Lower lobe of right lung (tissue), 2 donors: ENCODE data around the gene ALDH9A1. TPM values are rescaled to one million over a fixed set of nuclear protein-coding genes. Genes with fewer than 3 reads are reported as not detected.
A peak's percentile ranks its signal among the peaks of the same experiment; 100 is the strongest.
"Not testable (repeated sequence)": the region's sequence is repeated elsewhere in the genome, so short reads cannot be mapped to it uniquely, and the experiment has no call there.

ENCODE experiments used
- ATAC-seq, 2 donors: fragments of 200-7000 bp; cut with Tn5 transposase; one replicate each; pipeline ENCODE4 v1.9.1; 2020 to 2022; ENCODE audit warnings: mild to moderate bottlenecking in 2 of 2, moderate library complexity in 2 of 2
- DNase-seq: peaks from one replicate; pipeline ENCODE4 v3.0.0-alpha.2; 2020
- H3K27ac ChIP-seq: fragments of 200-600 bp; one replicate; pipeline ENCODE4 v1.8.0; 2022
- H3K27me3 ChIP-seq: fragments of 200-600 bp; one replicate; pipeline ENCODE4 v1.8.0; 2022; ENCODE audit warnings: low read depth
- H3K36me3 ChIP-seq: fragments of 200-600 bp; one replicate; pipeline ENCODE4 v1.8.0; 2022; ENCODE audit warnings: mild to moderate bottlenecking
- H3K4me1 ChIP-seq: fragments of 200-600 bp; one replicate; pipeline ENCODE4 v1.8.0; 2022
- H3K4me3 ChIP-seq: fragments of 200-600 bp; one replicate; pipeline ENCODE4 v1.8.0; 2022; ENCODE audit warnings: mild to moderate bottlenecking
- H3K9me3 ChIP-seq: fragments of 200-600 bp; one replicate; pipeline ENCODE4 v1.8.0; 2022
- CTCF ChIP-seq: fragments of 200-600 bp; IDR thresholded peaks from one replicate; pipeline ENCODE4 v1.8.0; 2022; ENCODE audit warnings: antibody characterized with exemption, mild to moderate bottlenecking
- intact Hi-C: fragments of 100-400 bp; cut with DNase I; formaldehyde crosslinking; loops from one replicate; pipeline ENCODE4 v1.11.0; 2022
- total RNA-seq: library from RNA; stranded (reverse); fragmentation: NEBNext Ultra II Directional; extraction: Animal tissue kit (Norgen Biotek cat#: 25700); gene quantifications from one replicate; pipeline ENCODE4 v1.2.1, GENCODE V29; 2021
- donor health status: DM: no; HTN: yes; CAD: no; lungs with severe emphysema.

Gene ALDH9A1
- total RNA-seq, 1 donor from 2014 or later, result 63.0 TPM

- no peak for TF ChIP-seq CTCF
- Histone ChIP-seq H3K36me3 (peaks cover 7% of the 10 kb centered on the region), H3K9me3 (no peaks in the 10 kb centered on the region), H3K27ac (no peak overlapping the region), H3K27me3 (no peaks in the 10 kb centered on the region), H3K4me3 (no peak overlapping the region), H3K4me1 (peaks cover 69% of the 10 kb centered on the region)
- no peak for DNase-seq
- ATAC-seq, result no peak
- intact Hi-C loops, result no loop called here
Observed at GRCh38 chr1:165641231-165641987, 57.0 kb downstream of the ALDH9A1 start.

GRCh38 chr1:165639821-165640623, 58.3 kb downstream of the ALDH9A1 start:
- no peak overlapping the region for H3K4me3 ChIP-seq
- H3K27ac ChIP-seq, result no peak overlapping the region
- TF ChIP-seq CTCF, result no peak
- H3K4me1 ChIP-seq, result peaks cover 71% of the 10 kb centered on the region
- H3K27me3 ChIP-seq, result no peaks in the 10 kb centered on the region
- intact Hi-C loops, result no loop called here
- no peak for ATAC-seq
- no peaks in the 10 kb centered on the region for H3K9me3 ChIP-seq
- DNase-seq, result no peak
- H3K36me3 ChIP-seq, result peaks cover 17% of the 10 kb centered on the region

- Histone ChIP-seq H3K27ac (peak overlapping the region; percentile 59), H3K4me1 (peaks cover 85% of the 10 kb centered on the region), H3K36me3 (peaks cover 17% of the 10 kb centered on the region)
- intact Hi-C loops, H3K27me3 ChIP-seq, ATAC-seq, H3K9me3 ChIP-seq, DNase-seq, H3K4me3 ChIP-seq: not testable (repeated sequence)
Observed at GRCh38 chr1:165638211-165638610, 60.2 kb downstream of the ALDH9A1 start.

GRCh38 chr1:165637427-165637826, 60.9 kb downstream of the ALDH9A1 start:
- H3K4me3 ChIP-seq, result no peak overlapping the region
- H3K27ac ChIP-seq, result peak overlapping the region; percentile 59
- H3K27me3 ChIP-seq, result no peaks in the 10 kb centered on the region
- DNase-seq (no peak), ATAC-seq (peak; percentile 77 to 80)
- peaks cover 85% of the 10 kb centered on the region for H3K4me1 ChIP-seq
- TF ChIP-seq CTCF, result no peak
- intact Hi-C loops, result no loop called here
- peaks cover 17% of the 10 kb centered on the region for H3K36me3 ChIP-seq
- H3K9me3 ChIP-seq, result no peaks in the 10 kb centered on the region

GRCh38 chr1:165635823-165636222, 62.5 kb downstream of the ALDH9A1 start:
- H3K27ac ChIP-seq, result no peak overlapping the region
- no peak for DNase-seq
- no peaks in the 10 kb centered on the region for H3K27me3 ChIP-seq
- no peak overlapping the region for H3K4me3 ChIP-seq
- peaks cover 75% of the 10 kb centered on the region for H3K4me1 ChIP-seq
- peaks cover 17% of the 10 kb centered on the region for H3K36me3 ChIP-seq
- no peak for TF ChIP-seq CTCF
- H3K9me3 ChIP-seq, result no peaks in the 10 kb centered on the region
- intact Hi-C loops, result no loop called here
- no peak for ATAC-seq

- intact Hi-C loops, result no loop called here
- no peaks in the 10 kb centered on the region for H3K9me3 ChIP-seq
- no peak for ATAC-seq
- H3K27ac ChIP-seq, result no peak overlapping the region
- no peak overlapping the region for H3K4me3 ChIP-seq
- H3K27me3 ChIP-seq, result no peaks in the 10 kb centered on the region
- H3K36me3 ChIP-seq, result peaks cover 17% of the 10 kb centered on the region
- peaks cover 75% of the 10 kb centered on the region for H3K4me1 ChIP-seq
- no peak for TF ChIP-seq CTCF
- DNase-seq, result no peak
Observed at GRCh38 chr1:165635329-165635728, 63.0 kb downstream of the ALDH9A1 start.
